Ammon's horn (tissue), 1 donor: ENCODE measurements around the gene CHST9.

Source experiments
- DNase-seq: peaks from one replicate; pipeline ENCODE4 v3.0.0-alpha.2; 2016; ENCODE audit warnings: low spot score

CHST9 gene

GRCh38 chr18:26863921-26864497, 321.1 kb downstream of the CHST9 start:
- peak; percentile 44 for DNase-seq

- peak; percentile 88 for DNase-seq
Measured at GRCh38 chr18:26863122-26863879, 321.8 kb downstream of the CHST9 start.

DNA sequence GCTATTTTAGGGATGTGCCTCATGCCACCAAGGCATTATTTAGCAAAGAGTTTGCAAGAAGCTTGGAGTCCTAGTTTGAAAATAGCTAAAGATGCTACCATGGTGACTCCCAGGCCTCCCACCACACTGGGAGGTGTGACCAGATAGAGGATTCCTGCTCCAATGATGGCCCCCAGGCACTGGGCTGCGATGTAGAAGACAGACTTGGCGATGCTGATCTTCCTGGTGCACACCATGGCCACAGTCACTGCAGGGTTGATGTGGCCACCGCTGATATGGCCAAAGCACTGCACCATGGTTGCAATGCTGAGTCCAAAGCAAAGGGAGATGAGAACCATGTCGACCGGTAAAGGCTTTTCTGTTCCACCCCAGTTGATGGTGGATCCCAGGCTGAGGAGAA, 323.0 kb downstream of the CHST9 start:
- no peak for DNase-seq
